HG03354 (cell line): ENCODE measurements around the gene SGMS1.

ENCODE experiments used
- ATAC-seq: cut with Tn5 transposase; IDR thresholded peaks from one replicate; pipeline ENCODE4 v1.9.1; 2021; ENCODE audit warnings: mild to moderate bottlenecking; ENCODE audit not compliant: unreplicated experiment, poor library complexity, severe bottlenecking

Gene SGMS1

DNA sequence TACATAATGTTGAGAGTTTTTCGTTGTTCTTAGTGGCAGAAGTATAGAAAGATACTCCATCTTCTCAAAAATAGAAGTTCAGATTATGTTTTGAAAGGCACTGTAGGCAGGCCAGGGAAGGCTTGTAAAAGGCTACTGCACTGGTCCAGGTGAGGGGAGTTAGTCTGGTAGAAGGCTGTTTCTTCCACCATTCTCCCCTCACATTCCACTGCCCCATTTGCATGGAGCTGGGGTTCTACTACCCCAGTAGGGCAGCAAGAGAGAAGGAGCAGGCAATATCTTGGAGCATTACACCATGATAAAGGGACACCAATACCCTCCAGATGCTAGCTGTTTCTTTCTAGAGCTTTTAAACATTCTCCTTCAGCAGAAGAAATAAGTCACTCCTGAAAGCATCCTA, 16.5 kb upstream of the SGMS1 start:
- ATAC-seq = no peak

DNA sequence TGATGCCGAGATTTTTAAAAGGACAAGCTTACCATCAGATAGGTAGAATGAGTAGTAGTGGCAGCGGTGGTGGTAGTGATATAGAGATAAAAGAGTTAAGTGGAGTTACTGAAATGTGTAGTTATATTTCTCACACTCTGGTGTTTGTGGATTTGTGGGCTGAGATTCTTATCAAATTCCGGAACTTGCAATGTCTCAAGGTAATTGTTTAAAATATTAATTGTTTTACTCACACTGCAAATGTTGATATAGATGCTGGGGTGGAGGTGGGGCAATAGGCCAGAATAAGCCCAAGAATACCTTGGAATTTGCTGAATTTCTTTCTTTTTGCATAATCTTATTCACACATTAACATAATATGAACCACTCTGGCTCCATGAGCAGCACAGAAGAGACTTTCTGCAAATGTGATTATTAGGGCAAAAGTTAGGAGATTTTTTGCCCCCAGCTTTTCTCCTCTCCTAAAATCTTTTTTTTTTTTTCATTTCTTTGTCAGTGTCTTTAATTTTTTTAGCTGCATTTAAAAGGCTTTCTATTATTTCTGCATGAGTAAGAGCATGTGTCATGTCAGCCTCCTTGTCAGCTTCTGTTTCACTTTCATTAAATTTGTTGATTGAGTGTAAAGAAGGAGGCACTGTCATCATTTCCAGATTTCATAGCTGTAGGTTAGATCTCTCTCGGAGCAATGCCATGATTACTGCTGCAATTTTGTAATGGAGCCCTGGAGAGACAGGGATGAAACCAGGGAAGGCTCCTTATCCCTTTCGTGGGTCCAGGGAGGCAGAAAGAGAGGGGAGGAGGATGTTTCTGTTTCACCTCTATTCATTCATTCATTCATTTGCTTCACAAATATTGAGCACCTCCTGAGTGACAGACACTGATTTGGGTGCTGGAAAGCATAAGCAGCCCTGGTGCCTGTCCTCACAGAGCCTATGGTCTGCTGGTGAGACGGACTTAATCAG, 13.1 kb upstream of the SGMS1 start:
- ATAC-seq = peak; percentile 97

DNA sequence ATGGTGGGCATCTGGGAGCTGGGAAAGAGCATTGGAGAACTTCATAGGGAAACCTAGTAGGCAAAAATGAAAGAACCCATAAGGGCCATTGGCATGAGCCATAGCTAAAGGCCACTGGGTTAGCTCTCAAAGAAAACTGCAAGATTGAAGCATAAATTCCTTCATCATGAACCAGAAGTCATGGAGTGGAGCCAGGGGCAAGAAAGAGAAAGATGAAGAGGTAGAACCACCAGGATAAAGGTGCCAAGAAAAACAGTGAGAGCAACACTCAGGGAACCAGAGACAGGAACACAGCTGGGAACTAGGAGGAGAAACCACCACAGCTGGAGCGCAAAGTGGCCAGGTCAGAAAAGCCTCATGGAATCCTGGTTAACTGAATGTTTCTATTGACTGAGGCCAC, 11.5 kb upstream of the SGMS1 start:
- ATAC-seq = no peak

DNA sequence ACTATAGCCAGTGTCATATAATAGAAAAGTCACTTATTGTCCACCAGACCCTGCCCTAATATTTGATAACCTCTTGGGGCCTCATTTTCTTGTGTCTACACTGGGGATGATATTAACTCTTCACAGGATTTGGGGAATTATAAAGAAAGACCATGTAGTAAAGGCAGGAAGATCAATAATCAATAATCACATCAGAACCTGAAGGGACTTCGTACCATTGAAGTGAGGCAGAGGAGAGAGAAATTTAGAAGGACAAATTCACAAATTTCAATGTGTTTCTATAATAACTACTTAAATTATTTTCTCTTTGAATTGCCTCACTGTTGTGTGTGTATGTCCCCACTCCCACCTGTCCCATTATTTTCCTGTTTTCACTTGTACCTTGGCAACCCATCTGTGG, 10.7 kb upstream of the SGMS1 start:
- ATAC-seq = no peak

DNA sequence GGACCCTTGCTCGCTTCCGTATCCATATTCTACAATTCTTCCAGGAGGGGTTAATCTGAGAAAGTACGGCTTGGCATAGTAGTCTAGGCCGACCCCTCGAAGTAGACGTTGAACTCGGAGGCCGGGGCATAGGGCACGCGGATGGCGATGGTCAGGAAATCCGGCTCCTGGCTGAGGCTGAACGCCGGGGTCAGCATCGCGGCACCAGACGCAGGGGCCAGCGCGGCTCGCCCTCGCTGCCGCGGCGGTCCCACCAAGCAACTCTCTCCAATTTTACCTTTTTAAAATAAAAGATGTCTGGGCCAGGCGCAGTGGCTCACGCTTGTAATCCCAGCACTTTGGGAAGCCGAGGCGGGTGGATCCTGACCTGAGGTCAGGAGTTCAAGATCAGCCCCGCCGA, 7.3 kb upstream of the SGMS1 start:
- ATAC-seq = no peak

DNA sequence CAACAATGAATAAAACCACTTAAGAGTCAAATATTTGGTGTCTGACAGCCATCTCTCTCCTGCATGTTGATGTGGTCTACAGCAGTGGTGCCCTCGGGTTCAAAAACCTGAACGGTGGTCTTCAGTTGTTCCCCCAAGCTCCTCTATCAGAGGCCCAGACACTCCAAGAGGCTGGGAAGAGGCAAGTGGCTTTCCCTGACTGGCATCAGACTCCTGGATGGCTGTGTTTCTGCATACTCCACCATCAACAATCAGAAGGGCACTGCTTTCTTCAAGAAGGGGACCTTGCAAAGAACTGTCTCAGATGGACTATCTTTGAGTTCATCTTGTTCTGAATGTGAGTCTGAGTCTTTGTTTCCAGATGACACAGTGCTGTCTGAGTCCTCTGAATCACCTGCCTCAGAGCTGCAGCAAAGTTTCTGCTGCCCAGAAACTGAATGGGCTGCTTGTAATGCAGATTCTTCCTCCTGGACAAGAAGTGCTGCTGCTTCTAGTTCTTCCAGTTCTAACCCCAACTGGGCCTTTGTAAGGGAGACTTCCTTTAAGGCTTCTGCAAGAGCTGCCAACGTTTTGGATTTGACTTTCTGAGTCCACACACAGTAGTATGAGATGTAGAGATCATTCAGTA, 5.9 kb upstream of the SGMS1 start:
- no peak for ATAC-seq

DNA sequence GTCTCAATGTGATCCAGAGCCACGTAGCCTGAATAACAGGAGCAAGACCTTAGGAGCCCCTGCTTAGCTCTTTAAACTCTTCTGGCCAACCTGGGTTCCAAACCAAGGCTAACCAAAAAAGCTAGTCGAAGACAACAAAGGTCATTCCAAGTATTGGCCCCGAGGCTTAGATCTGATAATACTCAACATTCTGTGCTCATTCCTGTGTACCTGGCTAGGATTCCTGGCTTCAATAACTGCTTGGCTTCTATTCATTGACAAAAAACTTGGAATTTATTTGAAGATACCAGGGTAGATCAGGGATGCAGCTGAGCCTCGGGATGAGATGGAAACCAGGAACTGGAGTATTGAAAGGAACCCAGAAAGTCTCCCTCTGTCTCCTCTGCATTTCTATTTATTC, 4.1 kb upstream of the SGMS1 start:
- no peak for ATAC-seq

DNA sequence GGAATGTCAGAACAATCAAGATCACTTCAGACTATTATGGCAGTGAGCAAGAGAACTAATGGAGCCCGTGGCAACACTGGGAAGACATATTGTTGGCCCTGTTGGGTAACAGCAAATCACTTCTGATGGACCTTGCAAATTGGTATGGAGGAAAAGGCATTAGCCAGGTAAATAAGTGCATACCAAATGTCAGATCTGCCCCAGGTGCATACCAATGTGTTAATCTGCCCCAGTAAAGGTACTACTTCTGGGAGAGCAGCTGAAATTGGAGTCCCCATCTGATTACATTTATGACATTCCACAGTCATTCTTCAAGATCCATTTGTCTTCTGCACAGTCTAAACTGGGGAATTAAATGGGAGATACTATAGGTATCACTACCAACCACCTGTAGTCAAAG, 3.7 kb upstream of the SGMS1 start:
- no peak for ATAC-seq

DNA sequence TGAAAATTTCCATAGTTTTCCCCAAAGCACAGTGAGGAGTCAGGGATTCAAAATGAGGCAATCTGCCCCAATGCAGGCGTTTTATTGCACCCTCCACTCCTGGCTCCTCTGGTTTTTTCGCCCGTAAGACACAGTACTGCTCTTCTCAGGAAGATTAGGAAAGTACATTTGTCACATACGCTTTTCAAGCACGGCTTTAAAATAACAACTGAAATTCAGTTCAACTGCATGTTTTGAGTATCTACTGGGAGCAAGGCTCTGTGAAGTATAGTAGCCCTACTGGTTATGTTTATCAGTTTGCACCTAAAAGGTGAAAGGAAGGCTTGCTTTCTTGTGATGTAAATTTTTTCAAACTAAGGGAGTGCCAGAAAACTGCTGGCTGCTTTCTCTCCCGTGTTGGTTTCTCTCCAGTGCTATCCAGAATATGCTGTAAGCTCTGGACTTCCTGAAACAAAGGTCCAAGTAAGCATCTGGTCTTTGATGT, 1.9 kb upstream of the SGMS1 start:
- no peak for ATAC-seq

DNA sequence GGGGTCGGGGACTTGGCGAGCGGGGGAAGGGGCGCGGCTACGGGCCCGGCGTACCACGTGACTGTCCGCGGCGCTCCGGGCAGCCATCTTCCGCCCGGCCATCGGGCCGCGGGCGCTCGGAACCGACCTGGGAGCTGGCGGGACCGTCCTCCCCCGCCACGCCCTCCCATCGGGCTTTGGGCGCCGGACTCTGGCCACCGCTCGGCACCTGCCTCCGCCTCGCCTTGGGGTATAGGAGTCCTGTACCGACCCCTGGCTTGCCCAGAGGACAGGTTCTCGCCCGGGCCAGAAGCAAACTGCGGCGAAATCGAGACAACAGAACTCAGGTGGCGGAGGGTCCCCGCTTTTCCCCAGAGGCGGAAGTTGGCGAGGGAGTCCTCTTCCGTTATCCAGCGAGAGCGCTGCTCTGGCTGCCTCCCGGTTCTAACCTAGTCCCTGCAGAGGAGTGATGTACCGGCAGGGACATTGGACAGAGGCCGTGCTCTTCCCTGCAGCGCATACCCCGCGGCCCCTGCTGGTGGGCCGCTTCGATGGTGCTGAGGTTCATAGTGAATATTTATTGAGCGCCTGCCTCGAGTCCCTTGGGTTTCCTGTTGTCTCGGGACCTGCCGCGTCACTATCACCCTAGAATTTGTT, 1.2 kb upstream of the SGMS1 start:
- peak; percentile 49 for ATAC-seq

DNA sequence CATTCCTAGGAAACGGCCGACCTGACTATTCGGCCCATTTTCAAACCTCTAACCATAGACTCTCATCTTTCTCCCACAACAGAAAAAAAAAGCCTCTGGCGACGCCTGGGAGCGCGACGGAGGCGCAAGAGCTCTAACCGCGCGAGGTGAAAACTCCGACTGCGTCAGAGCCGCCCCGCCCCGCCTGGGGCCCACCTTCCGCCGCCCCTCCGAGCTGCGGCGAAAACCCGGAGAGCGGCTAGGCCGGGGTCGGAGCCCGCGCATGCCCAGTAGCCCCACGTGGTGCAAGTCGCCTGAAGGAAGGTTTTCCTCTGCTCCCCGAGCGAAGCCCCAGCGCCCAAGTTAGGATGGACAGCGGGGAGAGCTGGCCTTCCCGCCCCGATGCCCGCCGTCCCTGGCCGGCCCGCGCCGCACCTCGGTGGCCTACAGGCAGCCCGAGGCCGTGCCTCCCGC, 683 bp upstream of the SGMS1 start:
- ATAC-seq = peak; percentile 62

DNA sequence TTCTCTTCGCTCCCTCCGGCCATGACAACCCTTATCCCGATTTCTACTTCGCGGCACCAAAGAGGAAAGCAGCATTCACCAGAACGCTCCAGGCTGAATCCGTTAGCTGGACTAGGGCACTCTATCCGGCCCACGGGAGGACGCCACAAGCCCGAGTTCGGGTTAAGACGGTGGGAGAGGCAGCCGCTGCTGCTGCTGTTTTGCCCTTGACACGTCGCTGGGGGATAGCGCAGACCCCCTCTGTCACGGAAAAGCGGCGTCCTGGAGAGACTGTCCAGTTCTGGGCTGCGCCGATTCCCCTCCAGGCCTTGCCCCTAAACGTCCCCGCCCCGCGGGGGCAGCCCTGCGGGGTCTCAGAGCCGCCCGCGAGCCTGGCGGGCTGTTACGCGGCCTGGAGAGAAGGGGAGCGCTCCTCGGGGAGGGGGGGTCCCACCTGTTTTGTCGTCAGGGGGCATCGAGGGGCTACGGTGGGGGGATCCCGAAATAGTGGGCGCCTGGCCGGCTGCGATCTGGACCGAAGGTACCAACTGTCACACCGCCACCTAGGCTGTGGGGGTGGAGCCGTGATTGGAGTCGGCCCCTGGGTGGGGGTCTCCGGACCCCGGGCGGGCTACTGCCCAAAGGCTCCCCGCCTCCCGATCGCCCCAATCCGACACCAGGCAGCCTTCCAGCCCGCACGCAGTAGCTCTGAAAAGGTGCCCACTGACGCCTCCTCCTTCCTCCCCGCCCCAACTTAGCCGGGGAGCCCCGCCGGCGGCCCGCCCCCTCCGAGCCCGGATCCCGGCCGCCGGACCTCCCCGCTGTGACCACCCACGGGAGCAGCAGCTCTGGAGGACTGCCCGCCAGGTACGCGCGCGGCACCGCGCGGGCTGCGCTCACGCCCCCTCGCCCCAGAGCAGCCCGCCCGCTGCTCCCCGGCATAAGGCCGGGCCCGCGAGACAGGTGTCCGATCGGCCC, 772 bp downstream of the SGMS1 start:
- ATAC-seq = peak; percentile 12

DNA sequence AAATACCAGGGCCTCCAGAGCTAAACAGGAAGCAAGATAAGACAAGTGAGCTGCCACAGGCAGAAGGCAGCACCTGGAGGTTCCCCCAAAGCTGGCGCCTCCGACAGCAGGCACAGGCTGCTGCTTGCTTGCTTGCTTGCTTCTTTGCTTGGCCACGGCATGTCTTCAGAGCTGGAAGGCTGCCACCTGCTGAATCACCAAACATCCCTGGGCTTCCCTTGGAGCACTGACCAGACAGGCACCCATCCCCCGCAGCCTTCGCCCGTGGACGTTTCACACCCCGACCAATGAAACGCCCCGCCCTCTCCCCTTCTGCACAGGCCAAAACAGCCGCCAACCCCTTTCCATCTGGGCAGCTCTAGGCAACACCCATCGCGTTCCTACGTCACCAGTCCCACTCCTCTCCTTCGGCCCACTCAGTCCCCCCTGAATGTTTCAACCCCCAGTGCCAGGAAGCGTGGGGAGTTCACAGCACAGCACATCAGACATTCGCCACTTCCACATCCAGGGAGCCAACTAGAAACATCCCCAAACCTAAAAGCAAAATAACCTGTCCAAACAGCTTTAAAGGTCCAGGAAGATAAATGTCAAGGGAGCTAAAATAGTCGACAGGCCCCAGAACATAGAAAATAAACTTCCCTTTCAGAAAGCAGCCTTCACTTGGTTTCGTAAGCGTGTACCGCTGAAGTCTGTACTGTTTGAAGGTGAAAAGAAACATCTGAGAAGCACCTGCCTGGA, 1.6 kb downstream of the SGMS1 start:
- peak; percentile 25 for ATAC-seq

DNA sequence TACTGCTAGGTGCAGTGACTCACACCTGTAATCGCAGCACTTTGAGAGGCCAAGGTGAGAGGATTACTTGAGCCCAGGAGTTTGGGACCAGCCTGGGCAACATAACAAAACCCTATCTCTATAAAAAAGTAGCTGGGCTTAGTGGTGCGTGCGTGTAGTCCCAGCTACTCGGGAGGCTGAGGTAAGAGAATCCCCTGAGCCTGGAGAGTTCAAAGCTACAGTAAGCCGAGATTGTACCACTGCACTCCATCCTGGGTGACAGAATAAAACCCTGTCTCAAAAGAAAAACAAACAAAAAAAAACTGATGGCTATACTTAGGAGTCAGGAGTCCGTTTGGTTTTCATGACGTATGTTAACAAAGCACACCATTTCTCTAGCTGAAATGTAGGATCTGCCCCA, 2.9 kb downstream of the SGMS1 start:
- ATAC-seq = no peak

DNA sequence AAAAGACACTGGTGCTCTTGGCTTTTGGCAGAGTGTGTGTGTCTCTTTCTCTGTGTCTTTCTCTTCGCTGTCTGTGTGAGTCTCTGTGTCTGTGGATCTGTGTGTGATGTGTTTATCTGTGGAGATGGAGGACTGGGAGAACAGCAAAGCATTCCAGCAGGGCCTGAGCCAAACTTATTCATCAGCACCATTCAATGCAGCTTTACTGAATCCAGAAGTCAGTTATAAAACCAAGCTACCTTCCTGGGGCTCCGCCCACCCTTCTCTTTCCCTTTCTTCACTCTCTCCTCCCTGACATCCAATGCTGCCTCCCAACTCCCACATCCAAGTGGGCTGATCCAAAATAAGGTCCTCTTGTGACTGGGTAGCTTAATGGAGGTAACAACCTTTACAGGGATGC, 3.9 kb downstream of the SGMS1 start:
- no peak for ATAC-seq

DNA sequence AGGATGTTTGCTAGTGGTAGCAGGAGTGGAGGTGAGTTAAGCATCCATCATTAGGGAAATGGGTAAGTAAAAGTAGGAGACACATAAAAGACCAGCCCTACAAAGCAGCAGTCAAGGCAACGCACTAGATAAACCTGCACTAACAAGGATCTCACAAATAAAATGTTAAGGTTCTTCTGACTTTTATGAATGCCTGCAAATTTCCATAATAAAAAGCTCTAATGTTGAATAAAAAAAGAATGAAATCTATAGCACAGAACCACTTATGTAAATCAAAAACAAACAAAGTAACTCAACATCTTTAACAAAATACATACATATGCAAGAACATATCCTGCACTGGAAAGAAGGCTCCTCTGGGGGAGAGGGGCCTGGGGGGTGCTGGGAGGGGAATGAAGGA, 4.6 kb downstream of the SGMS1 start:
- no peak for ATAC-seq

DNA sequence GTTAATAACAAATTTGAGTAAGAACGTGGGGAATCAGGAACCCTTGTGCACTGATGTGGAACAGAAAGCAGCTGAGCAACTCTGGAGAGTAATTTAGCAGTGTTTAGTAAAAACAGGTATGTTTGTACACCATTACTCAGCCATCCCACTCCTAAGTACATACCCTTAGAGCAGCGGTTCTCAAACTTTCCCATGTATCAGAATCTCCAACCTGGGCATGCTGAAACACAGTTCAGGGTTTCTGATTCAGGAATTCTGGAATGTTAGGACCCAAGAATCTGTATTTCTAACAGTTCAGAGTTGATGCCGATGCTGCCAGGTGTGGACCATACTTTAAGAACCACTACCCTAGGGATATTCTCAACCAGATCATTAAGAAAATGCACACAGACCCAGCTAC, 5.1 kb downstream of the SGMS1 start:
- ATAC-seq = no peak

DNA sequence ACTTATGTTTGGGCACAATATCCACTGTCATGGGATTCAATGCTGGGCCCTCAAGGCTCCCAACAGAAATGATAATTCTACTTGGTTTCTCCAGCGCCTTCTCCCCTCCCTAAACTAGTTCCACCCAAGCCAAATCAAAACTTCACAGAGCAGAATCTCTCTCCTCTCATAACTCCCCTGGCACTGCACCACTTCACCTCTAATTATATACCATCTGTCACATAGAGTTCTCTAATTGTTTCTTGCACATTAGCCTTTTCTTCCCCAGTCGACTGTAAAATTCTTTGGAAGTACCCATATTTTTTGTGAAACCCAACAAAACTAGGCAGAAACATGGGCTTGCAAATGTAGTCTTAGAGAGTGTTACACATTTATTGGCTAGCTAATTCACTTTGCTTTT, 8.1 kb downstream of the SGMS1 start:
- no peak for ATAC-seq
